DND-41 (cell line): Measurements from ENCODE around the gene JAKMIP2.

Source experiments
- ATAC-seq: fragments of 200-7000 bp; cut with Tn5 transposase; 3 replicates; pipeline ENCODE4 v1.9.1; 2021; ENCODE audit warnings: low read depth; ENCODE audit not compliant: insufficient read depth
- DNase-seq: peaks from one replicate; pipeline ENCODE4 v3.0.0-alpha.2; 2020
- H2AFZ ChIP-seq: 2 replicates; pipeline ENCODE4 v1.6.0; 2012; ENCODE audit warnings: low read depth, low read length
- H3K27ac ChIP-seq: 2 replicates; pipeline ENCODE4 v1.5.1; 2012; ENCODE audit warnings: low read length, inconsistent platforms
- H3K27me3 ChIP-seq: fragments of 200-600 bp; sonication (generic); 2 replicates; pipeline ENCODE4 v1.6.0; 2012; ENCODE audit warnings: low read length, mild to moderate bottlenecking, inconsistent platforms; ENCODE audit not compliant: insufficient read depth, poor library complexity
- H3K36me3 ChIP-seq: 2 replicates; pipeline ENCODE4 v1.5.1; 2012; ENCODE audit warnings: low read length, inconsistent platforms; ENCODE audit not compliant: insufficient read depth
- H3K4me1 ChIP-seq: 2 replicates; pipeline ENCODE4 v1.5.1; 2012; ENCODE audit warnings: mild to moderate bottlenecking, low read length; ENCODE audit not compliant: insufficient read depth
- H3K4me2 ChIP-seq: 2 replicates; pipeline ENCODE4 v1.6.0; 2012; ENCODE audit warnings: mild to moderate bottlenecking, moderate library complexity, low read length, inconsistent platforms; ENCODE audit not compliant: insufficient read depth
- H3K4me3 ChIP-seq, 2 experiments: fragments of 200-600 bp in 1 of 2; shearing (Covaris generic) in 1 of 2; 2 replicates each; pipeline ENCODE4 v1.5.1; 2012 to 2016; ENCODE audit warnings: inconsistent platforms in 2 of 2, low read length in 2 of 2, mild to moderate bottlenecking in 2 of 2, low read depth in 1 of 2, moderate library complexity in 1 of 2
- H3K79me2 ChIP-seq: 2 replicates; pipeline ENCODE4 v1.6.0; 2012; ENCODE audit warnings: low read length, inconsistent platforms; ENCODE audit not compliant: insufficient read depth
- H3K9ac ChIP-seq: 2 replicates; pipeline ENCODE4 v1.6.0; 2012; ENCODE audit warnings: low read depth, mild to moderate bottlenecking, inconsistent platforms, low read length, moderate library complexity
- H3K9me3 ChIP-seq: 2 replicates; pipeline ENCODE4 v1.5.1; 2012; ENCODE audit warnings: low read length, moderate library complexity, mild to moderate bottlenecking, inconsistent platforms; ENCODE audit not compliant: insufficient read depth, severe bottlenecking
- H4K20me1 ChIP-seq: 2 replicates; pipeline ENCODE4 v1.6.0; 2012; ENCODE audit warnings: low read length; ENCODE audit not compliant: insufficient read depth
- EZH2 ChIP-seq: IDR thresholded peaks from 3 replicates; pipeline ENCODE4 v1.6.1; 2012; ENCODE audit warnings: borderline replicate concordance, low read depth, mild to moderate bottlenecking, moderate library complexity, low read length, inconsistent platforms; ENCODE audit not compliant: severe bottlenecking
- TF ChIP-seq, protein P1 (sequence below): IDR thresholded peaks from 2 replicates; pipeline ENCODE4 v1.5.1; 2012; ENCODE audit warnings: borderline replicate concordance, low read length, moderate library complexity, mild to moderate bottlenecking; ENCODE audit not compliant: poor library complexity, severe bottlenecking; ENCODE audit errors: extremely low read depth

The JAKMIP2 gene

GRCh38 chr5:147690595-147690994 lies 91.9 kb downstream of the JAKMIP2 start:
- Histone ChIP-seq H4K20me1 (no peaks in the 10 kb centered on the region), H2AFZ (no peak overlapping the region), H3K4me2 (no peak overlapping the region), H3K4me3 (no peak overlapping the region), H3K27me3 (no peaks in the 10 kb centered on the region), H3K4me1 (no peaks in the 10 kb centered on the region), H3K9ac (no peak overlapping the region), H3K36me3 (no peaks in the 10 kb centered on the region), H3K27ac (no peak overlapping the region), H3K79me2 (no peaks in the 10 kb centered on the region), H3K9me3 (no peaks in the 10 kb centered on the region)
- no peak for ATAC-seq
- TF ChIP-seq, protein P1, sequence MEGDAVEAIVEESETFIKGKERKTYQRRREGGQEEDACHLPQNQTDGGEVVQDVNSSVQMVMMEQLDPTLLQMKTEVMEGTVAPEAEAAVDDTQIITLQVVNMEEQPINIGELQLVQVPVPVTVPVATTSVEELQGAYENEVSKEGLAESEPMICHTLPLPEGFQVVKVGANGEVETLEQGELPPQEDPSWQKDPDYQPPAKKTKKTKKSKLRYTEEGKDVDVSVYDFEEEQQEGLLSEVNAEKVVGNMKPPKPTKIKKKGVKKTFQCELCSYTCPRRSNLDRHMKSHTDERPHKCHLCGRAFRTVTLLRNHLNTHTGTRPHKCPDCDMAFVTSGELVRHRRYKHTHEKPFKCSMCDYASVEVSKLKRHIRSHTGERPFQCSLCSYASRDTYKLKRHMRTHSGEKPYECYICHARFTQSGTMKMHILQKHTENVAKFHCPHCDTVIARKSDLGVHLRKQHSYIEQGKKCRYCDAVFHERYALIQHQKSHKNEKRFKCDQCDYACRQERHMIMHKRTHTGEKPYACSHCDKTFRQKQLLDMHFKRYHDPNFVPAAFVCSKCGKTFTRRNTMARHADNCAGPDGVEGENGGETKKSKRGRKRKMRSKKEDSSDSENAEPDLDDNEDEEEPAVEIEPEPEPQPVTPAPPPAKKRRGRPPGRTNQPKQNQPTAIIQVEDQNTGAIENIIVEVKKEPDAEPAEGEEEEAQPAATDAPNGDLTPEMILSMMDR = no peak
- no peak for TF ChIP-seq EZH2
- no peak for DNase-seq

DNA sequence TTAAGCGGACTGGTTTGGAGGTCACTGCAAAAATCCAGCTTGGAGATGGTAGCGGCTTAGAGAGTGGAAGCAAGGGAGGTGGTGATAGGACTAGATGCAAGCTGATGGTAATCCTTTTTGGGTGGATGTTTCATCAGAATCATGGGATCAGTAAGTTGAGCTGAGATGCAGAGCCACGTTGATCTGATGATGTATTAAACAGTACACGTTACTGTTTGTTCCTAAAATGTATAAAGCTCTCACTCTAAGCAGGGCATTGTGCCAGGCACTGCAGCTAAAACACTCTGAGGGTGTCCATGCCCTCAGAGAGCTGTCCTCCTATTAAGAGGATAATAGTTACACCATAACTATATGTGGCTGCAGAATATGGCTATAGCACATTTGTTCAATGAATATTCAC lies 93.1 kb downstream of the JAKMIP2 start:
- Histone ChIP-seq H3K9me3 (no peaks in the 10 kb centered on the region), H3K4me3 (no peak overlapping the region), H3K4me2 (no peak overlapping the region), H3K79me2 (no peaks in the 10 kb centered on the region), H3K36me3 (no peaks in the 10 kb centered on the region), H2AFZ (no peak overlapping the region), H3K4me1 (no peaks in the 10 kb centered on the region), H3K27ac (no peak overlapping the region), H3K9ac (no peak overlapping the region), H4K20me1 (no peaks in the 10 kb centered on the region), H3K27me3 (no peaks in the 10 kb centered on the region)
- no peak for TF ChIP-seq EZH2
- DNase-seq = no peak
- no peak for ATAC-seq

- no peaks in the 10 kb centered on the region for H3K4me1 ChIP-seq
- H3K9ac ChIP-seq = no peak overlapping the region
- ATAC-seq = no peak
- H4K20me1 ChIP-seq = no peaks in the 10 kb centered on the region
- H3K4me2 ChIP-seq = no peak overlapping the region
- no peaks in the 10 kb centered on the region for H3K27me3 ChIP-seq
- no peak overlapping the region for H3K4me3 ChIP-seq
- DNase-seq = no peak
- no peaks in the 10 kb centered on the region for H3K36me3 ChIP-seq
- H2AFZ ChIP-seq = no peak overlapping the region
- no peak overlapping the region for H3K27ac ChIP-seq
- H3K9me3 ChIP-seq = no peaks in the 10 kb centered on the region
- H3K79me2 ChIP-seq = no peaks in the 10 kb centered on the region
- no peak for TF ChIP-seq EZH2
- TF ChIP-seq, protein P1 = no peak
Measured at GRCh38 chr5:147688656-147689356, 93.7 kb downstream of the JAKMIP2 start.

DNA sequence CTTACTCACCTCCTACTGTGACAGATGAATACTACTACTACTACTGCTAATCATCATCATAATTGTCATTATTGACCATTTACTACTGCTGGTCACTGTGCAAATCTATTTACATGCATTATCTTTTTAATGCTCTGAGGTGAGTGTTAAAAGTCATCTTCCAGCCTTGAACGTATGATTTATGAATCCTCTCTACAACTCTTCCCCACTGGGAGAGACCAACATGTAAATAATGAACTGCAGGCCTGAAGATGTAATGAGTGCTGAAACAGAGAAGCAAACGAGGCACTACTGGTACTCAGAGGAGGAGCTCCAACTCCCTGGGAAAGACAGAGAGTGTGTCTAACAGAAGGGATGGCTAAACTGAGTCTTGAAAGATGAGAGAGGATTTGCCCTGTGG lies 95.4 kb downstream of the JAKMIP2 start:
- no peaks in the 10 kb centered on the region for H3K79me2 ChIP-seq
- H3K4me1 ChIP-seq = no peaks in the 10 kb centered on the region
- no peak overlapping the region for H3K9ac ChIP-seq
- ATAC-seq (no peak), DNase-seq (no peak)
- H3K36me3 ChIP-seq = no peaks in the 10 kb centered on the region
- H3K27me3 ChIP-seq = peaks cover 4% of the 10 kb centered on the region
- no peak overlapping the region for H3K27ac ChIP-seq
- TF ChIP-seq, protein P1 = no peak
- TF ChIP-seq EZH2 = no peak
- no peak overlapping the region for H3K4me2 ChIP-seq
- H4K20me1 ChIP-seq = no peaks in the 10 kb centered on the region
- H2AFZ ChIP-seq = no peak overlapping the region
- no peaks in the 10 kb centered on the region for H3K9me3 ChIP-seq
- H3K4me3 ChIP-seq = no peak overlapping the region
